Osteoblast (primary cell): ENCODE measurements around the gene LRRC28. TPM values are rescaled to one million over a fixed set of nuclear protein-coding genes. Genes with fewer than 3 reads are reported as not detected.

Source experiments
- DNase-seq: peaks from one replicate; pipeline ENCODE4 v3.0.0; 2011; ENCODE audit warnings: low spot score, mixed read lengths; ENCODE audit not compliant: insufficient read length; ENCODE audit errors: missing footprints
- H2AFZ ChIP-seq: 2 replicates; pipeline ENCODE4 v1.6.0; 2011; ENCODE audit warnings: mild to moderate bottlenecking, low read length
- H3K27ac ChIP-seq: 2 replicates; pipeline ENCODE4 v1.5.1; 2011; ENCODE audit warnings: mild to moderate bottlenecking, low read depth, low read length, moderate library complexity
- H3K27me3 ChIP-seq: 2 replicates; pipeline ENCODE4 v1.6.0; 2012; ENCODE audit warnings: mild to moderate bottlenecking, control low read depth, inconsistent platforms, low read length, moderate library complexity; ENCODE audit not compliant: insufficient read depth
- H3K36me3 ChIP-seq: 2 replicates; pipeline ENCODE4 v1.5.1; 2011; ENCODE audit warnings: mild to moderate bottlenecking, low read length, control low read depth, moderate library complexity; ENCODE audit not compliant: insufficient read depth
- H3K4me1 ChIP-seq: 2 replicates; pipeline ENCODE4 v1.5.1; 2011; ENCODE audit warnings: mild to moderate bottlenecking, low read length, control low read depth, moderate library complexity; ENCODE audit not compliant: insufficient read depth
- H3K4me2 ChIP-seq: 2 replicates; pipeline ENCODE4 v1.6.0; 2011; ENCODE audit warnings: mild to moderate bottlenecking, low read length; ENCODE audit not compliant: insufficient read depth
- H3K4me3 ChIP-seq: fragments of 200-600 bp; sonication (generic); 3 replicates; pipeline ENCODE4 v1.5.1; 2012; ENCODE audit warnings: mild to moderate bottlenecking, low read length, inconsistent platforms; ENCODE audit not compliant: insufficient read depth
- H3K79me2 ChIP-seq: 2 replicates; pipeline ENCODE4 v1.6.0; 2012; ENCODE audit warnings: mild to moderate bottlenecking, low read length, control low read depth, inconsistent platforms; ENCODE audit not compliant: insufficient read depth
- H3K9me3 ChIP-seq: 2 replicates; pipeline ENCODE4 v1.5.1; 2011; ENCODE audit warnings: low read depth, low read length, control low read depth
- H4K20me1 ChIP-seq: 2 replicates; pipeline ENCODE4 v1.6.0; 2012; ENCODE audit warnings: mild to moderate bottlenecking, low read length, control low read depth; ENCODE audit not compliant: insufficient read depth
- total RNA-seq: library from RNA; depleted of rRNA; stranded (reverse); fragments of >200 nt; gene quantifications from 2 replicates; pipeline ENCODE4 v1.2.3, GENCODE V29; 2012
- TF ChIP-seq, protein P1 (sequence below): IDR thresholded peaks from 2 replicates; pipeline ENCODE4 v1.5.1; 2011; ENCODE audit warnings: mild to moderate bottlenecking, low read depth, low read length, moderate library complexity; ENCODE audit errors: extremely low read depth

Gene LRRC28
- total RNA-seq, 1 donor, result 32.6 TPM

DNA sequence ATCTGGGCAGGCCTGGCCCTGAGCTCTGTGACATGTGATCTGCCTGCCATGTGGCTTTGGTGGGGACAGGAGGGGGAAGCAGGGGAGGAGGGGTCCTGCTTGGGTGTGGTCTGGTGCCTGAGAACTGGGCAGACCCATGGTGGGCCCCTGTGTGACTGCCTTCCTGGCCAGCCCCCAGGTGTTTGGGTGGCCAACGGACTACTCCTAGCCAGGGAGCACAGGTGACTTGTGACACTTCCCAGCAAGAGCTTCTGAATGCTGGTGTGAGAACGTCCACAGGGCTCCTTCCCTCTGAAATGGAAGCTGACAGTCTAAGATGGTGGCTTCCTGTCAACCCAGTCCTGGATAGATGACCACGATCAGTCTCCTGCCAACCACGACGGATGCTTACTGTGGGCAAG, 178.4 kb downstream of the LRRC28 start:
- Histone ChIP-seq H3K9me3 (no peaks in the 10 kb centered on the region), H3K4me1 (peaks cover 9% of the 10 kb centered on the region), H3K4me3 (no peak overlapping the region), H3K36me3 (no peaks in the 10 kb centered on the region), H2AFZ (no peak overlapping the region), H3K27me3 (no peaks in the 10 kb centered on the region), H3K4me2 (no peak overlapping the region), H3K27ac (no peak overlapping the region), H4K20me1 (no peaks in the 10 kb centered on the region), H3K79me2 (no peaks in the 10 kb centered on the region)
- TF ChIP-seq, protein P1, sequence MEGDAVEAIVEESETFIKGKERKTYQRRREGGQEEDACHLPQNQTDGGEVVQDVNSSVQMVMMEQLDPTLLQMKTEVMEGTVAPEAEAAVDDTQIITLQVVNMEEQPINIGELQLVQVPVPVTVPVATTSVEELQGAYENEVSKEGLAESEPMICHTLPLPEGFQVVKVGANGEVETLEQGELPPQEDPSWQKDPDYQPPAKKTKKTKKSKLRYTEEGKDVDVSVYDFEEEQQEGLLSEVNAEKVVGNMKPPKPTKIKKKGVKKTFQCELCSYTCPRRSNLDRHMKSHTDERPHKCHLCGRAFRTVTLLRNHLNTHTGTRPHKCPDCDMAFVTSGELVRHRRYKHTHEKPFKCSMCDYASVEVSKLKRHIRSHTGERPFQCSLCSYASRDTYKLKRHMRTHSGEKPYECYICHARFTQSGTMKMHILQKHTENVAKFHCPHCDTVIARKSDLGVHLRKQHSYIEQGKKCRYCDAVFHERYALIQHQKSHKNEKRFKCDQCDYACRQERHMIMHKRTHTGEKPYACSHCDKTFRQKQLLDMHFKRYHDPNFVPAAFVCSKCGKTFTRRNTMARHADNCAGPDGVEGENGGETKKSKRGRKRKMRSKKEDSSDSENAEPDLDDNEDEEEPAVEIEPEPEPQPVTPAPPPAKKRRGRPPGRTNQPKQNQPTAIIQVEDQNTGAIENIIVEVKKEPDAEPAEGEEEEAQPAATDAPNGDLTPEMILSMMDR, result no peak
- DNase-seq, result no peak

DNA sequence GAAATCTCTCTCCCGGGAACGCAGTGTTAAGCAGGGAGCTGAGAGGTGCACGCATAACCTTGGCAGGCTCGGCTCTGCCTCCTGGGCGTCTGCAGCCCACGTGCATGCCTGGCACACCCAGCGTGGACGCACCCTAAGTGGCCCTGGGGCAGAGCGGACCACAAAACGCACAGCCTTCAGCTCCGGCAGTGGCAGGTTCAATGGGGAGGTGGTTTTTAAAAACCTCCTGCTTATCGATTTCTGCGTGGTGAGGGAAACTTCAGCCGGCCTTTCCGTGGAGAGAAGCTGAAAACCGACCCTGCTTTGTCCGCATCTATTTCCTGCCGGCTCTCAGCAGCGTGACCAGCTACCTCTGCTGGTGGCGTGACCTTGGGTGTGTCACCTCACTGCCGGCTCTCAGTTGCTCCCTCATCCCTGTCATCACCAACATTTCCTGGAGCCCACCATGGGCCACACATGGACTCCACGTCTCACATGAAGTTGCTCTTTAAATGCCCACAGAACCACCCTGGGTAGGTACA, 179.7 kb downstream of the LRRC28 start:
- H3K4me3 ChIP-seq, result no peak overlapping the region
- no peak for DNase-seq
- no peaks in the 10 kb centered on the region for H3K9me3 ChIP-seq
- H3K27ac ChIP-seq, result no peak overlapping the region
- H3K4me1 ChIP-seq, result no peaks in the 10 kb centered on the region
- H3K27me3 ChIP-seq, result no peaks in the 10 kb centered on the region
- no peaks in the 10 kb centered on the region for H4K20me1 ChIP-seq
- TF ChIP-seq, protein P1, result no peak
- H2AFZ ChIP-seq, result no peak overlapping the region
- no peaks in the 10 kb centered on the region for H3K36me3 ChIP-seq
- no peaks in the 10 kb centered on the region for H3K79me2 ChIP-seq
- H3K4me2 ChIP-seq, result no peak overlapping the region

DNA sequence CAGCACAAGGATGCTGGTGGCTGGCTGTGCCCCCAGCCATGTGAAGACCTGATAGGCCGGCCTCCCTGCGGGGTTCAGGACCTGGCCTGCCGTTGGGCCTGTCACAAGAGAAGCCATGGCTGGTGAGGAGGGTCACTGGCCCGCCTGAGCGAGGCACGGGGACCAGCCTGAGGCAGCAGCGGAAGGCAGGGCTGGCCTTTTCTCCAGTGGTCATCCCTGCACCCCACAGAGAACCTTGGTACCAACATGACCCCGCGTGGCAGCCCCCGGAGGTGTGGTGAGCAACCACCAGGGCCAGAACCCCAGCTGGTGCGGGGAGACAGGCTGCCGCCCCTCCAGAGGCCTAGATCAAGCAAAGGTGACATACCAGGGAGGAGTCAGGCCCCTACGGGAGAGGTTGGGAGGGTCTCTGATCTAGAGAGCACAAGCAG, 180.4 kb downstream of the LRRC28 start:
- no peak overlapping the region for H3K4me3 ChIP-seq
- no peak overlapping the region for H3K27ac ChIP-seq
- H3K27me3 ChIP-seq, result no peaks in the 10 kb centered on the region
- TF ChIP-seq, protein P1, result no peak
- no peaks in the 10 kb centered on the region for H3K36me3 ChIP-seq
- H2AFZ ChIP-seq, result no peak overlapping the region
- H3K79me2 ChIP-seq, result no peaks in the 10 kb centered on the region
- no peaks in the 10 kb centered on the region for H4K20me1 ChIP-seq
- no peak overlapping the region for H3K4me2 ChIP-seq
- no peaks in the 10 kb centered on the region for H3K9me3 ChIP-seq
- DNase-seq, result no peak
- H3K4me1 ChIP-seq, result no peaks in the 10 kb centered on the region

DNA sequence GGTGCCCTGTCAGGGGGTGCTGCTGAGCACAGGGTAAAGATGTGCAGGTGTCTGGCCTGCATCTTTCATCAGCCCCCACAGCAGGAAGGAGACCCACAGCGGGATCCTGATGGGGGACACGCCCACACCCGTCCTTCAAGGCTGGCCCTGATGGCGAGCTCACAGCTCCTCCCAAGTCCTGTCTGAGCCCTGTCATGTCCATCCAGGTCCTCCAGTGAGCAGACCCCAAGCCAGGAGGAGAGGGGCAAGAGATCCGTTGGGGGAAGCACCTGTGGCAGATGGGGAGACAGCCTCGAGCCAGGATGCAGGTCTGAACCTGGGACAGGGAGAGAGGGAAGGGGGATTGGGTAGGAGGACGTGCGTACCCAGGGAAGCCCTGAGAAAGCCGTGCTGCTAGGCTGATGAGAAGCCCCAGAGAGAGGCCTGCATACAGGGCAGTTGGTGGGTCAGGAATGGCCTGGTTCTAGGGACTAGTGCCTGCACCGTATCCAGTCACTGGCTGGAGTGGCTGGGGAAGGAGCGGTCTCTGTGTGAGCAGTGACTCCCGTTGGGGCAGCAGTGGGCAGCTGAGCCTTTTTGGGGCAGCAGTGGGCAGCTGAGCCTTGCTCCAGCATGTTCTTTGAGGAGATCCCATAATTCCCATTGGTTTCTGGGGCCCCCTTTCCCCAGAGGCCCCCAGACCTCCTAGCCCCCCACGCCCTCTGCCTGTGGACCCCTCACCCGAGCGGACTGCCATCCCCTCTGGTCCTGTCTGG, 181.2 kb downstream of the LRRC28 start:
- Histone ChIP-seq H3K27ac (no peak overlapping the region), H2AFZ (no peak overlapping the region), H3K4me1 (no peaks in the 10 kb centered on the region), H3K79me2 (no peaks in the 10 kb centered on the region), H3K27me3 (no peaks in the 10 kb centered on the region), H3K4me3 (no peak overlapping the region), H4K20me1 (no peaks in the 10 kb centered on the region), H3K9me3 (no peaks in the 10 kb centered on the region), H3K4me2 (no peak overlapping the region), H3K36me3 (no peaks in the 10 kb centered on the region)
- DNase-seq, result no peak
- TF ChIP-seq, protein P1, result no peak
